ENCODE measurements around the gene SMIM45.

Gene SMIM45

GRCh38 chr22:41963453-41964111 lies 11.6 kb downstream of the SMIM45 start:
- no peak overlapping the region for H3K4me3 ChIP-seq
- peak overlapping the region in 1 of 21 experiments; percentile 17 for H3K27ac ChIP-seq

- no peak overlapping the region for H3K4me3 ChIP-seq
- peak overlapping the region in 1 of 21 experiments; percentile 57 for H3K27ac ChIP-seq
Observed at GRCh38 chr22:41964112-41964491, 12.2 kb downstream of the SMIM45 start.

GRCh38 chr22:41966225-41966606 lies 14.3 kb downstream of the SMIM45 start:
- Histone ChIP-seq H3K27ac (no peak overlapping the region), H3K4me3 (no peak overlapping the region)

GRCh38 chr22:41966607-41967240 lies 14.8 kb downstream of the SMIM45 start:
- no peak overlapping the region for H3K27ac ChIP-seq
- no peak overlapping the region for H3K4me3 ChIP-seq

- no peak overlapping the region for H3K27ac ChIP-seq
- H3K4me3 ChIP-seq: no peak overlapping the region
Observed at GRCh38 chr22:41968601-41969000, 16.7 kb downstream of the SMIM45 start.

GRCh38 chr22:41969110-41969646 lies 17.2 kb downstream of the SMIM45 start, which contains the start of gene SEPTIN3:
SEPTIN3 (plus strand) TSS chr22:41969443; CDS start chr22:41971493, 2,050 bp downstream.
- no peak within 1 kb of the TSS for H3K4me3 ChIP-seq
- H3K27ac ChIP-seq: no peak within 1 kb of the TSS

- H3K27ac ChIP-seq: no peak overlapping the region
- H3K4me3 ChIP-seq: no peak overlapping the region
Observed at GRCh38 chr22:41970601-41971000, 18.7 kb downstream of the SMIM45 start.

GRCh38 chr22:41971431-41971830 lies 19.5 kb downstream of the SMIM45 start:
- Histone ChIP-seq H3K4me3 (no peak overlapping the region), H3K27ac (no peak overlapping the region)

GRCh38 chr22:41974691-41975290 lies 22.8 kb downstream of the SMIM45 start:
- H3K4me3 ChIP-seq: no peak overlapping the region
- no peak overlapping the region for H3K27ac ChIP-seq

- H3K4me3 ChIP-seq: no peak overlapping the region
- no peak overlapping the region for H3K27ac ChIP-seq
Observed at GRCh38 chr22:41975299-41976069, 23.5 kb downstream of the SMIM45 start.

- Histone ChIP-seq H3K27ac (no peak overlapping the region), H3K4me3 (peak overlapping the region; percentile 27 to 57 (median 36))
Observed at GRCh38 chr22:41976070-41976901, 24.3 kb downstream of the SMIM45 start.

- H3K4me3 ChIP-seq: peak overlapping the region in 6 of 7 experiments; percentile 14 to 57 (median 38)
- no peak overlapping the region for H3K27ac ChIP-seq
Observed at GRCh38 chr22:41976961-41977566, 25.1 kb downstream of the SMIM45 start.

- Histone ChIP-seq H3K4me3 (no peak overlapping the region), H3K27ac (no peak overlapping the region)
Observed at GRCh38 chr22:41978732-41979131, 26.8 kb downstream of the SMIM45 start.

- H3K4me3 ChIP-seq: no peak overlapping the region
- H3K27ac ChIP-seq: no peak overlapping the region
Observed at GRCh38 chr22:41979423-41980250, 27.7 kb downstream of the SMIM45 start.

GRCh38 chr22:41982865-41983264 lies 30.9 kb downstream of the SMIM45 start:
- H3K27ac ChIP-seq: peak overlapping the region in 2 of 21 experiments; percentile 2 to 42
- H3K4me3 ChIP-seq: no peak overlapping the region

GRCh38 chr22:41983513-41984405 lies 31.8 kb downstream of the SMIM45 start:
- H3K4me3 ChIP-seq: no peak overlapping the region
- peak overlapping the region in 2 of 21 experiments; percentile 2 to 20 for H3K27ac ChIP-seq

GRCh38 chr22:41987276-41987675 lies 35.3 kb downstream of the SMIM45 start:
- H3K27ac ChIP-seq: no peak overlapping the region

More at GRCh38 chr22:41987276-41987675, 35.3 kb downstream of the SMIM45 start:
- H3K4me3 ChIP-seq: no peak overlapping the region
